Stimulated activated CD8-positive, alpha-beta memory T cell treated with anti-CD3 and anti-CD28 coated beads, Interleukin-2, amount 100 ng/mL, for 48 hours (primary cell): ENCODE measurements around the gene OR2K2.
"Not testable (repeated sequence)": the region's sequence is repeated elsewhere in the genome, so short reads cannot be mapped to it uniquely, and the experiment has no call there.

Source experiments
- DNase-seq, 2 donors: peaks; one replicate each; pipeline ENCODE4 v3.0.0-alpha.2; 2020; ENCODE audit warnings: low read depth in 2 of 2

The OR2K2 gene

GRCh38 chr9:111330124-111330523 lies at the start of gene OR2K2:
Gene OR2K2, minus strand, starts transcription at chr9:111330224. Its CDS starts 1,791 bp downstream, at chr9:111328433.
- DNase-seq = no peak

- no peak for DNase-seq
Measured at GRCh38 chr9:111375817-111376564, 46.0 kb upstream of the OR2K2 start.

GRCh38 chr9:111375062-111375461 lies 45.0 kb upstream of the OR2K2 start:
- DNase-seq = no peak

GRCh38 chr9:111372297-111372696 lies 42.3 kb upstream of the OR2K2 start:
- DNase-seq = no peak

- no peak for DNase-seq
Measured at GRCh38 chr9:111366978-111367377, 37.0 kb upstream of the OR2K2 start.

GRCh38 chr9:111362526-111362925 lies 32.5 kb upstream of the OR2K2 start:
- no peak for DNase-seq

- no peak for DNase-seq
Measured at GRCh38 chr9:111360881-111361280, 30.9 kb upstream of the OR2K2 start.

GRCh38 chr9:111356481-111357244 lies 26.6 kb upstream of the OR2K2 start:
- DNase-seq = no peak

GRCh38 chr9:111352545-111352944 lies 22.5 kb upstream of the OR2K2 start:
- DNase-seq = no peak

GRCh38 chr9:111350556-111350955 lies 20.5 kb upstream of the OR2K2 start:
- no peak for DNase-seq

GRCh38 chr9:111349766-111350165 lies 19.7 kb upstream of the OR2K2 start:
- DNase-seq = no peak

- DNase-seq = no peak
Measured at GRCh38 chr9:111348821-111349271, 18.8 kb upstream of the OR2K2 start.

GRCh38 chr9:111334318-111334863 lies 4.4 kb upstream of the OR2K2 start:
- DNase-seq = not testable (repeated sequence)

- DNase-seq = no peak
Measured at GRCh38 chr9:111320631-111321030, 9.4 kb downstream of the OR2K2 start.

- DNase-seq = no peak
Measured at GRCh38 chr9:111316796-111317195, 13.2 kb downstream of the OR2K2 start.

- DNase-seq = no peak
Measured at GRCh38 chr9:111305914-111306313, 24.1 kb downstream of the OR2K2 start.

GRCh38 chr9:111304000-111304399 lies 26.0 kb downstream of the OR2K2 start:
- DNase-seq = not testable (repeated sequence)

GRCh38 chr9:111301195-111301594 lies 28.8 kb downstream of the OR2K2 start:
- no peak for DNase-seq

GRCh38 chr9:111300140-111300735 lies 29.8 kb downstream of the OR2K2 start:
- no peak for DNase-seq

- DNase-seq = not testable (repeated sequence)
Measured at GRCh38 chr9:111299599-111299966, 30.4 kb downstream of the OR2K2 start.

- no peak for DNase-seq
Measured at GRCh38 chr9:111298731-111299598, 31.1 kb downstream of the OR2K2 start.
